ENCODE data around the gene CCR6.

DNA sequence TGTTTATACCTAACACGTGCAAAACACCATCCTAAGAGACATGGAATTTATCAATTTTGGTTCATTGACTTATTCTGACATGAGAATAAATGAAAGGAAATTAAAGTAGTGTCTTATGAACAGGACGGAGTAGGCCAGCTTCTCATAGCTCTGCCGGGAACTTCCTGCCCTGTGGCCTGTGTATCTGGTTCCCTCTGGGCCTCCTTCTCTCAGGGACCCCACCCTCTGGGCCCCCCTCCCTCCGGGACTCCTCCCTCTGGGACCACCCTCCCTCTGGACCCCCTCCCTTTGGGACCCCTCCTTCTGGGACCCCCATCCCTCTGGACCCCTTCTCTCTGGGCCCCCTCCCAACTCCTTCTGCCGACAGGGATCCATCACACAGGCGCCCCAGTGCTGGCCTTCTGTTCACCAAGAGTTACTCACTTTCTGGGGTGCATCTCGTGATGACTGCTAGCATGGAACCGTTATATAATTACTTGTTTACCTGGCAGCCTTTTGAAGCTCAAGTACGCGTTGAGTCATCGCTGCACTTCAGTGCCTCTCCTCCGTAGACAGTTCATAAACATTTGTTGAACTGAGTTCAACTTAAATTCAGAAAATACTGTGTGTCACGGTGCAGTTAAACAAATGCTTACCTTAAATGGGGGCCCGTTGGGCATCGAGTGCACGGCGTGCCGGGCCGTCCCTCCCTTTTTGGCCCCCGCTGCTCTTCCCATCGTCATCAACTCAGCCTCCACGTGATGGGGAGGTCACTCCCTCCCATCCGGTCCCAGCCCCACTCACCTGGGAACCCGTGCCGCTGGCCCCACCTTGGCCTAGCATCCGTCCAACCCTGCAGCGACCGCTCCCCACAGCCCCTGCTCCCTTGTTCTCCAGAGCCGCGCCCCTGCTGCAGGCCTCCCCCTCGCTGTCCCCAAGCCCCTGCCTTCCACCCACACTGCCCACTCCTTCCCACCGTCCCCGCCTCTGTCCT lies 8.1 kb downstream of the CCR6 start:
- no peak for TF ChIP-seq EZH2phosphoT487 (IDR thresholded peaks at IDR 0.05; ENCODE audit: low read depth)
- TF ChIP-seq, protein P1, sequence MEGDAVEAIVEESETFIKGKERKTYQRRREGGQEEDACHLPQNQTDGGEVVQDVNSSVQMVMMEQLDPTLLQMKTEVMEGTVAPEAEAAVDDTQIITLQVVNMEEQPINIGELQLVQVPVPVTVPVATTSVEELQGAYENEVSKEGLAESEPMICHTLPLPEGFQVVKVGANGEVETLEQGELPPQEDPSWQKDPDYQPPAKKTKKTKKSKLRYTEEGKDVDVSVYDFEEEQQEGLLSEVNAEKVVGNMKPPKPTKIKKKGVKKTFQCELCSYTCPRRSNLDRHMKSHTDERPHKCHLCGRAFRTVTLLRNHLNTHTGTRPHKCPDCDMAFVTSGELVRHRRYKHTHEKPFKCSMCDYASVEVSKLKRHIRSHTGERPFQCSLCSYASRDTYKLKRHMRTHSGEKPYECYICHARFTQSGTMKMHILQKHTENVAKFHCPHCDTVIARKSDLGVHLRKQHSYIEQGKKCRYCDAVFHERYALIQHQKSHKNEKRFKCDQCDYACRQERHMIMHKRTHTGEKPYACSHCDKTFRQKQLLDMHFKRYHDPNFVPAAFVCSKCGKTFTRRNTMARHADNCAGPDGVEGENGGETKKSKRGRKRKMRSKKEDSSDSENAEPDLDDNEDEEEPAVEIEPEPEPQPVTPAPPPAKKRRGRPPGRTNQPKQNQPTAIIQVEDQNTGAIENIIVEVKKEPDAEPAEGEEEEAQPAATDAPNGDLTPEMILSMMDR (IDR thresholded peaks at IDR 0.05; ENCODE audit: low read depth, low read length): no peak
